GM19438 (cell line): Measurements from ENCODE around the gene RNF40.

Source experiments
- ATAC-seq: cut with Tn5 transposase; IDR thresholded peaks from one replicate; pipeline ENCODE4 v1.9.1; 2021; ENCODE audit warnings: low read depth; ENCODE audit not compliant: unreplicated experiment

RNF40 gene

GRCh38 chr16:30761928-30762902 lies at the start of gene RNF40, which contains the start of gene CFAP119:
TSS of gene RNF40 (plus strand) at chr16:30762322. CDS start at chr16:30762546, 224 bp downstream.
TSS of gene CFAP119 (minus strand) at chr16:30762062. CDS start at chr16:30761748, 314 bp downstream.
- peak; percentile 87 for ATAC-seq

GRCh38 chr16:30715750-30716445 lies 46.2 kb upstream of the RNF40 start:
- ATAC-seq = no peak

GRCh38 chr16:30720086-30720485 lies 42.0 kb upstream of the RNF40 start:
- ATAC-seq = no peak

GRCh38 chr16:30720694-30721093 lies 41.4 kb upstream of the RNF40 start:
- no peak for ATAC-seq

- no peak for ATAC-seq
Measured at GRCh38 chr16:30721167-30721566, 41.0 kb upstream of the RNF40 start.

- no peak for ATAC-seq
Measured at GRCh38 chr16:30721606-30722005, 40.5 kb upstream of the RNF40 start.

- no peak for ATAC-seq
Measured at GRCh38 chr16:30722443-30722842, 39.7 kb upstream of the RNF40 start.

GRCh38 chr16:30722916-30723315 lies 39.2 kb upstream of the RNF40 start:
- ATAC-seq = no peak

GRCh38 chr16:30723725-30724355 lies 38.3 kb upstream of the RNF40 start:
- ATAC-seq = no peak

GRCh38 chr16:30724641-30725417 lies 37.3 kb upstream of the RNF40 start:
- ATAC-seq = no peak

GRCh38 chr16:30725418-30725792 lies 36.7 kb upstream of the RNF40 start:
- no peak for ATAC-seq

GRCh38 chr16:30728321-30728720 lies 33.8 kb upstream of the RNF40 start:
- ATAC-seq = no peak

- no peak for ATAC-seq
Measured at GRCh38 chr16:30728899-30729672, 33.0 kb upstream of the RNF40 start.

GRCh38 chr16:30731411-30731810 lies 30.7 kb upstream of the RNF40 start:
- no peak for ATAC-seq

- no peak for ATAC-seq
Measured at GRCh38 chr16:30736995-30737793, 24.9 kb upstream of the RNF40 start.

- ATAC-seq = no peak
Measured at GRCh38 chr16:30737794-30738648, 24.1 kb upstream of the RNF40 start.

GRCh38 chr16:30738984-30739951 lies 22.9 kb upstream of the RNF40 start:
- ATAC-seq = no peak
